GM19025 (cell line): Measurements from ENCODE around the gene SYNPO2L.
A peak's percentile ranks its signal among the peaks of the same experiment; 100 is the strongest.

Experiments used
- ATAC-seq: cut with Tn5 transposase; IDR thresholded peaks from one replicate; pipeline ENCODE4 v1.9.1; 2021; ENCODE audit warnings: mild to moderate bottlenecking, low read depth, moderate library complexity; ENCODE audit not compliant: unreplicated experiment

Gene SYNPO2L

DNA sequence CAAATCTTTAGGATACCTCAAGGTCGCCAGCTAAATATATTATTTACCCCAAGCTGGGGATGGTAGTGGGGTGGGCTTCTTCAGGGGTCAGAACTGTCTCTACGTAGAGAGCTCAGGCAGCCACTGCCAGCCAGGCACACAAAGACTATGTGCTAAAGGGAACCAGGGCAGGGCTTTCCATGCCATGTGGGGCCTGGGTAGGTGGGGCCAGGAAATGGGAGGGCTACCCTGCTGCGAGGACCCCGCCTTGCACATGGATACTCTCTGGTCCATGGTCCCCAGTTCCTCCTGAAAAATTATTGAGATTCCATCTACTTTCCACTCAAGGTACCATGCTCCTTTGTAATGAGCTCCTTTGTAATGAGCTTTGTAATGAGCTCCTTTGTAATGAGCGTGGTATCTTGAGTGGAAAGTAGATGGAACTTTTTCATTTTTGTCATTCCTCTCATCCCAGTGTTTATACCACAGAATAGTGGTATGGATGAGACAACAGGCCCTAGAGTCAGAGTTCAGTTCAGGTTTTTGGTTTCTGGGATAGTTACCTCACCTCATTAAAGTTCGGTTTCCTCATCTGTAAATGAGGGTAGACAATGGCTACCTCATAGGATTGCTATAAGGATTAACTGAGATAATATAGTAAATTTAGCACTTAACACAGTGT, 5.8 kb downstream of the SYNPO2L start:
- ATAC-seq: no peak

DNA sequence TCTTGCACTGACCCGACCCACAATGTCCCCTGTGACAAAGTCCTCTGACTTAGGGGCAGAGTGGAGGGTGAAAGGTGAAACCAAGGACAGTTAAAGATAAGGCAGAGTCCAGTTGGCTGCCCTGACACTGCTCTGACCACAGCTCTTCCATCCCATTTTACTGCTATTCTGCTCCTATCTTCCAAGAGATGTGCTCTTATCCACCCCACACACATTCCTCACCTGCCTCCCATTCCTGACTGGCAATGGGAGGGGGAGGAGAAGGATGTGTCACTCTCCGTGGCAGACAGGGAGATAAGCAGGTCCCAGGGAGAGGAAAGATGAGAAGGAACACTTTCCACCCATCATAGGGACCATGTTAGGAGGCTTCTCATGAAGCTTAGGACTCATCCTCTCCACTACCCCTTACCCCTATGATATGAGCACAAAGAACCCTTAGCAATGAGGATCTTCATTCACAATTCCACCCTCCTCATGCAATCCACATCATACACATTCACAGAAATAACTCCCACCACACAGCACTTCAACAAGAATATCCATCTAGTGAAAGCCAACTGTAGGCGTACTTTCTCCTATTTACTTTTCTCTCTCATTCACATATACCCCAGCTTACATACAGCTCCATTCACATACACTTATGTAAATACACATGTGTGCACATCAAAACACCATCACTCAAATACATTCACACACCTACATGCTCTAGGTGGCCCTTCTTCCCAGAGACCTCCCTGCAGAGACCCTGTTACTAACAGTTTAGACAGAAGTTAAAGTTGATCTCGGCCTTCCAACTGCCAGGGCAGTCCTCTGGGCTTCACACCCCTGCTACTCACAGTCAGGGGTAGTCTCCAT, 6.6 kb downstream of the SYNPO2L start:
- ATAC-seq: no peak

DNA sequence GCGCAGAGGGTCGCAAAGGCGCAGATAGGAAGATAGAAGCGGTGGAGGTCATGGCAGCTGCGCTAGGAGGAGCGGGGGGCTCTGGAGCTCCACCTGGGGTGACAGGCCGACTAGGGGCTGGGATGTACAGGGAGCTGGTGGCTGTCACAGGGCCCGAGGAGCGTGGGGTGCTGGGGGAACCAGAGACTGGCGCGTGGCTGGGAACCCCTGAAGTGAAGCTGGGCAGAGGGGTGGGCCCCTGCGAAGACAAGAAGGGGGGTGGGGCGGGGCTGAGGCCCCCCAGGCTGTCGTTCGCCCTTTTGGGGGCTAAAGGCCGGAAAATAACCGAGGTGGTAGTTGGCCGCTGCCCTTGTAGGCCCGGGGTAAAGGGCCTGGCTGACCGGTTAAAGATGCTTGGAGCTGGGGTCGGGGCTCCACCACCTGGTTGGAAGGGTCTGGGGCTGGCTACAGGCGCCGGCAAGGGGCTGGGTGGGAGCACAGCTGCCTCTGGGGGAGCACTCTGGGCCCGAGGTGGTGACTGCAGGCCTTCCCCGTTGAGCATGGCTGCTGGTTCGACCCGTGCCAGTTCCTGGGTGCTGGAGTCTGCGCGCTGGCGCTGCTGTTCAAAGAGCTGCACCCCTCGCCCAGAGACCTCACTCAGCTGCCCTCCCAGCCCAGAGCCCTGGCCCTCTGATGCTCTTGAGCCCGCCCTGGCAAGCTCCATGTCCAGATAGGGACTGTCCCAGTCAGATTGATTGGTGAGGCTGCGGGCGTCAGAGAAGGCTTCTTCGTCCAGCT, 7.8 kb downstream of the SYNPO2L start:
- ATAC-seq: no peak

DNA sequence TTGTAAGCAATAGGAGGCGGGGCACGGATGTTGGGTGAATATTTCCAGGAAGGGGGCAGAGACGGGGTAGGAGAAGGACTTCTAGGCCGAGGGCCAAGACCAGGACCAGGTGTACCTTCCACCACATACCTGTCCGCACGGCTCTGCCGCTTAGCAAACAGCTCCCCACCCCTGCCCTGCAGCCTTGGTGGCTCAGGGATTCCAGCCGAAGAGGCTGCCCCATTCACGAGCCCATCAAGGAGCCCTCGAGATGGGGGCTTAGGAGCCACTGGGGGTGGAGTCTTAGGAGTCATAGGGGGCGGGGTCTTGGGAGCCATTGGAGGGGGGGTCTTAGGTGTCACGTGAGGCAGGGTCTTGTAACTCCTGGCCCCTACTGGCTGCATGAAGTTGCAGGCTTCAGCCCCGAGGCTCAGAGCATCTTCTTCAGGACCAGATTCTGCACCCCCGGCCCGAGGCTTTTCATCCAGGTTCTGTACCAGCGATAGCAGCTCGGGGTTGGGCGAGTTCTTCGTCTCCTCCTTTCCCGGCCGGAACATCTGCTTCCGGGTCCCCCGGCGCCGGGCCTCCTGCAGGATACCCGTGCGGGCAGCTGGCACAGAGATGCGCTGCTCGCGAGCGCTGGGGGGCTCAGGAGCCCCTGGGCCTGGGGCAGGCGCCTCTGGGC, 8.5 kb downstream of the SYNPO2L start:
- ATAC-seq: no peak

DNA sequence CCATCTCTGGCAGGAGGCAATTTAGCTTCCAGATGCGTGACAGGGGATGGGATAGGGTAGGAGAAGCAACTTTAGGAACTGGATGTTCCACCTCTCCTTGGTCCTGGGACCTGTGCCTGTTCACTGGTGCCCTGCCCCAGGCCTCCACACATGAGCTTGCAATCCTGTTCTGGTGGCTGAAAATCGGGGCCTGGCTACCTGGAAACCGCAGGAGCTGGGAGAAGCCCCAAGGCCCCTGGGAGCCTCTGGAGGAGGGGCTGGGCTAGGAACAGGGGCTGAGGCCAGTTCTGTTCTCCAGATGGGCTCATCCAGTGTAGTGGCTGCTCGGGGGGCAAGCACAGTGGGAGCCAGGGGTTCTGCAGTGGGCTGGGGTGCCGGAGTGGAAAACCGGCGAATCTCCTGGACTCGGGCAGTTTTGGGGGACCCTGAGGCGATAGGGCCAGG, 9.2 kb downstream of the SYNPO2L start:
- ATAC-seq: no peak

DNA sequence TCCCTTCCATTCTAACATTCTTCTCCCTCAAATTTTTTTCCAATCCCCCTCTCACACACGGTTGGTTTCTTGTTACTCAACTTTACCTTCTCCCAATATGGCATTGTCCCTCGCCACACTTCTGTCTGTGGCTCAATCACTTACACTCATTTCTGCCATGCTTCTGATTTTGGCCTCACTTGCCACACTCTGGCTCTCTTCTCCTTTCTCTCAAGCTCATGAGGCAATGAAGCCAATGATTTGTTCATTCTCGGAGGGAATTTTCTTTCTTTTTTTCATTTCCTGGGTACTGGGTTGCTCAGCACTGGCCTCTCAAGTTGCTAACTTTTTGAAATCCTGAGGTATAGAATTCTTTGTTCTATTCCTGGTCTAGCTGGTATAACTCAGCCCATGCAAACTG, 10.6 kb downstream of the SYNPO2L start:
- ATAC-seq: no peak

DNA sequence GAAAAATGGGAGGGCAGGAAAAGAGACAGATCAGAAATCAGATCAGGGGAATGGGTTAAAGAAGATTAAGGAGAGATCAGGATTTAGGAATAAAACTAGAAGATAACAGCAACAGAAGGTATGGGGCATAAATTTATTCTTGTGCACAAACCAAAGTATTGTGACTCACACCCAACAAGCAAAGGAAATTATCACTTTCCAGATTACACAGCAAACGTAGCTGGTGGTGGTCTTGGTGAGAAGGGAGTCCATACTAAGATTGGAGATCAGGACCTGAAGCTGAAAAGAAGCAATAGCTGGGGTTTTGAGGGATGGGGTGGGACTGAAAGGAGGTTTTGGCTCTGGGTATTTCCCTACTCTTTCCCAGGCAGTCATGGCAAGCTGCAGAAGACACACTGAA, 11.1 kb downstream of the SYNPO2L start:
- no peak for ATAC-seq

DNA sequence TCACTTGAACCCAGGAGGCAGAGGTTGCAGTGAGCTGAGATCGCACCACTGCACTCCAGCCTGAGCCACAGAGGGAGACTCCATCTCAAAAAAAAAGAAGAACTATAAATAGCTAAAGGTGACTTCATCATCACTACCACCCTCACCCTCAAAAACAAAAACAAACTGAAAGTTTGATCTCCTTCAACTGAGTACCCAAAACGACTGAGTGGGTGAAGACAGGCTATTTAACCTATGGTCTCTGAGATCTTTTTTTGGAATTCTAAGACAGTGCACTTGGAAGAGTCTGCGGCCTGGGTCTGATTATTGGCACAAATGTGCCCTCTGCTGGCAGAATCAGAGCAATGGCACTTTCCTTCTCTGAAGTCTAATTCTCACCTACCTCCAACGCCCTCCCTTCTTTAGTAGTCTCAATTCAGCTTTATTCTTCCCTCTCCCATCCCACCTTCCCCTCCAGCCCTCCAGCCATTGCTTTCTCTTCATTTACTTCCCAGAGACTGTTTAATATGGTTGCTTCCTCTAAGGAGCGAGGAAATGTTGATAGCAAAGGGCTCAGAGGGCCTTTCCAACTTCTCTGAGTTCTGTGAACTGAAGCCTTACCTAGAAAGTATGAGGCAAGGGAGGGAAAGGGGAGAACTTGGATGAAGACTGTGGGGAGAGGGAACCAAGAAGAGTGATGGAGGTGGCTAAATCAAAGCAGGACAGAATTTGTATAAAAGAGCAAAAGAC, 11.7 kb downstream of the SYNPO2L start:
- ATAC-seq: no peak

DNA sequence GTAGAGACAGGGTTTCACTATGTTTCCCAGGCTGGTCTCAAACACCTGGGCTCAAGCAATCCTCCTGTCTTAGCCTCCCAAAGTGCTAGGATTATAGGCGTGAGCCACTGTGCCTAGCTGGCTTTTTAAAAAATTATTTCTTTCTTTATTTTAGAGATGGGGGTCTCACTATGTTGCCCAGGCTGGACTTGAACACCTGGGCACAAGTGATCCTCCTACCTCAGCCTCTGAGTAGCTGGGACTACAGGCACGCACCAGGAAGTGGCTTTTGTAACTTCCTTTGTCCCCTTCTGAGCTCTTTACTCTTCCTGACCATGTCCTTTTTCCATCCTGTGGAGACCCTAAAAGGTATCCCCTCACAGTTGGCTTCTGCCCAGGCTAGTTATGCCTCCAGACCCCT, 12.5 kb downstream of the SYNPO2L start:
- ATAC-seq: no peak

DNA sequence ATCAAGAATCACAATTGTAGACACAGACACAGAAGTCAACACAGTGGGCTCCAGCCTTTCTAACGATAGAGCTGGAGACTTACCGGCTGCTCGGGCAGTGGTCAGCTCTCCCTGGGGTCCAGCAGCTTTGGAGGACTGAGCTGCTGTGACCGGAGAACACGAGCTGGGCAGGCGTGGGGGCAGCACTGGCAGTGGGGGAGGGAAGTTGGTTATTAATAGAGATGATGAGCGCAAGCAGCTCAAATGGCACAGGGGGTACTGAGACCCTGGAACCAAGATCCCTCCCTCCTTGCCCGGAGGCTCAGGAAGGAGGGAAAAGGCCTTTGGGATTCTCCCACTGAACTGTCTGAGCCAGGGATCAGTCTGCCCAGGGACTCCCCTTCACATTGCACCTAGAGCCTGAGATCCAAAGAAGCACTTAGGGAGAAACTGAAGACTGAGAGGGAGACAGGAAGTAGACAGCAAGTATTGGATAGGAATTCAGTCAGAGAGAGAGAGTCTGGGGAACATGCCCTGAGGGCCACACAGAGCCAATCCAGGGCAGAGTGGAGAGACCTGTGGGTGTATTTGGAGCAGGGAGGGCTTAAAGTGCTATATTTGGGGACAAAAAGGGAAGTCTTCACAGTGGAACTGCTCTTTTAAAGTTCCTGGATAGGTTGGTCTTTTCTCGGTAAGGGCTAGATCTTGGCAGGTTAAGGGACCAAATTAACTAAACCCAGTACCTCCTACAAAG, 14.3 kb downstream of the SYNPO2L start, which contains the start of gene MYOZ1:
Gene MYOZ1, minus strand, starts transcription at position 147 of the 733 bp plus-strand sequence. CDS start 1,457 bp downstream, outside the sequence.
- ATAC-seq: no peak

DNA sequence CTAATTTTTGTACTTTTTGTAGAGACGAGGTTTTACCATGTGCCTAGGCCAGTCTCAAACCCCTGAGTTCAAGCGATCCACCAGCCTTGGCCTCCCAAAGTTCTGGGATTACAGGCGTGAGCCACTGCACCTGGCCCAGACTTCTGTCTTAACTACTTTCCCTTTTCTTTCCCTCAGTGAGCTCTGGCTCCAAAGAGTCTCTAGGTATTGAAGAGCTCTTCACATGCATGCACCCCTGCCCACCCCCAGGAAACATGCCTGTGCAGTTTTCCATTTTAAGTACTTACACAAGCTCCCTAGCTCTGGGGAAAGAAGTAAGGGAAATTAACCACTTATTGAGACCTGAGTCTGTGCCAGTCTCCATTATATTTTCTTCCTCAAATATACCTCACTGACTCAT, 16.5 kb downstream of the SYNPO2L start:
- ATAC-seq: no peak

DNA sequence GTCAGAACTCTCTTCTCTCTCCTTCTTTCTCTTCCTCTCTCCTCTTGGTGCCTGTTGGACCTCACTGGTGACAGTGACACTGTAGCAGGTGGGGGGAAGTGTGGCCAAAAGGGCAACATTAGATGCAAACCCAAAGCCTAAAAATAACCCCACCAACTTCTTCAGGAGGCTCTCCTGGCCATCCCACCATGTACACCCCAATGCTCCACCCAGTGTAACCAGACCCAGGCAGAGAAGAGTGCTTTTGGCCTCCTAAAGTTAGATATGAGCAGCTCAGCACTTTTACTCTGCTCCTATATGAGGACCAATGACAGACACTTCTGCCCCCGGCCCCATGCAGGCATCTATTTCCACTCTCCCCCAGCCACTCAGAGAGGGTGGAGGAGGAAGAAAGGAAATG, 20.0 kb downstream of the SYNPO2L start:
- ATAC-seq: no peak

DNA sequence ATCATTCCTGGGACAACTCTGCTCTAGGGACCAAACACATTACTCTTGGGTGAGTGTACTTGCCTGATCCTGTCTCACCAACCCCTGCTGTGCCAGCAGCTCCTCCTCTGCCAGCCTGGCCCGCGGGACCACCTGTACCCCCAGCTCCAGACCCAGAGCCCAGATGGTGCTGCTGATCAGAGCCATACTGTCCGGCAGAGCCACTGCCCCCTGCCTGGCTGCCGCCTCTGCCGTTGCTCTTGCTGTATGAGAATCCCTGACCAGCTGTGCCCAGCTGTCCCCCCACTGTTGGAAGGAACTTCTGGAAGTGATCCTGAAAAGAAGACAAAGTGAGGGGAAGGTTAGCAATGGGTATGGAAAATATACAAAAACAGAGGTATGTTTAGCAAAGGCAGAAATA, 21.4 kb downstream of the SYNPO2L start:
- no peak for ATAC-seq

DNA sequence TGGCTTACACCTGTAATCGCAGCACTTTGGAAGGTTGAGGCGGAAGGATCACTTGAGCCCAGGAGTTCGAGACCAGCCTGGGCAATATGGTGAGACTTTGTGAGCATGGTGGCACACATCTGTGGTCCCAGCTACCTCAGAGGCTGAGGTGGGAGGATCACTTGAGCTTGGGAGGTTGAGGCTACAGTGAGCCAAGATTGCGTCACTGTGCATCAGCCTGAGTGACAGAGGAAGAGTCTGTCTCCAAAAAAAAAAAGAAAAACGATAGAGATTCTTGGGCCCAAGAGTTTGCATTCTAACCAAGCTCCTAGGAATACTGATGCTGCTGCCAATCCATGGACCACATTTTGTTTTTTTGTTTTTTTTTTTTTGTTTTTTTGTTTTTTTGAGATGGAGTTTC, 26.7 kb downstream of the SYNPO2L start:
- ATAC-seq: no peak

DNA sequence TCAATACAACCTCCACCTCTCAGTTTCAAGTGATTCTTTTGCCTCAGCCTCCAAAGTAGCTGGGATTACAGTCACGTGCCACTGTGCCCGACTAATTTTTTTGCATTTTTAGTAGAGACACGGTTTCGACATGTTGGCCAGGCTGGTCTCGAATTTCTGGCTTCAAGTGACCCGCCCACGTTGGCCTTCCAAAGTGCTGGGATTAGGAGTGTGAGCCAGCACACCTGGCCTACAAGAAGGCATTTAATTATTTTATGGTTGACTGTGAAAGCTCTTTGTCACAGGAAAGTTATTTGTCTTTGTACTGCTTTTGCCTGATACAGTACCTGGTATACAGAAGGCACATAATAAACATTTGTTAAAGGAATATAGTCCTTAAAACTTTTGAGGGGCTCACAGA, 27.4 kb downstream of the SYNPO2L start:
- no peak for ATAC-seq

DNA sequence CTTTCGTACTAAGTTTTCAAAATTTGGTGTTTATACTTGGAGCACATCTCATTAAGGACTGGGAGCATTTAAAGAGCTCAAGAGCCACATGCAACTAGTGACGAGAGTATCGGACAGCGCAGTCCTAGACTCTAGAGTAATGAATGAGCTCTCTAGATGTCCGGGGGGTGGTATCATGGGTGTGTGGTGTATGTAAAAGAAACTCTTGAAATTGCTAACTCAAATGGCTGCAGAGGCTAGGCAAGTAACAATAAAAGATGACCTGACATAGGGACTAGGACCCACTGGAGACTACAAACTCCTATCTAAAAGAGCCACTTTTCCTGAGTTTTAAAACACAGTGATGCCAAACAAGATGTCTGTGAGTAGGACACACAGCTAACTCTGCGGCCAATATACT, 28.5 kb downstream of the SYNPO2L start:
- ATAC-seq: no peak

DNA sequence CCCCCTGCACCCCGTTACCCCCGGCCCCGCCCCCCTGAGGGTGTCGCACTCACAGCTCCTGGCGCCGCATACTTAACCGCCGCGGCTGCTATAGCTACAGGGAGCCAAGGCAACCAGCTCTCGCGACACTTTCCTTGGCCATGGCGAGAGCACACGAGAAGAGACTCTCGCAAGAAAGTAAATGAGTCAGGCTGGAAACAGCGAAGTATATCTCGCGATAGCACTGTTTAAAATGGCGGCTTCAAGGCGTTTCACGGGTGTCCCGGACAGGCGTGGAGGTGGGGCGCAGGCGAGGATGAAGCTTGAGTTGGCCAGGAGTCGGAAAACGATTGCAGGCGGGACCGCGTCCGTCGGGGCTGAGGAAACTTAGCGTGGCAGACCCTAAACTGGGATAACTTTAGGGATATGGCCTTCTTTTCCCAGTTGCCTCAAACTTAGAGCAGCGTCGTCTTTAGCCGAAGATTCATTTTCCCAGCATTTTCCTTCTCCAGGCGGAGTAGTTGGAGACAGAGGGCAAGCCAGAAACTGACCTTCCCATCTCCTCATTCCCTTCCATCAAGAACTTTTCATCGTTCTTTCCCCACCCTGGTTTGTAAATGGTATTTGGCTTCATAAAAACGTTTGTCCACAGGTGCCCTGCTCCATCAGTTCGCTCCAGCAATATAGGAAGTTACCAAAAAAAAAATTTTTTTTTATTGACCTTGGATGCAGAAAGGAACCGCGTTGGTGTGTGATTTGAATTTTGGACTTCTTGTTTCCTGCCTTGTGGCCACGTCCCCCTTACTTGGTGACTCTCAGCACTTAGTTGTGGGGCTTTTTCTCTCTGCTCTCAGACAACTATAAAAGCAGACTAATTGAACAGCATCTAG, 29.7 kb downstream of the SYNPO2L start:
- ATAC-seq: peak; percentile 97
